H1 (cell line): ENCODE data around the gene IDH2. TPM values are rescaled to one million over a fixed set of nuclear protein-coding genes. Genes with fewer than 3 reads are reported as not detected.

Source experiments
- CTCF ChIA-PET: fragments of 300-600 bp; sonication (Branson Sonifier 250); formaldehyde crosslinking; loops from one replicate; lab custom pipeline; 2021; ENCODE audit not compliant: partially characterized antibody; lab: Charles Lee
- POLR2A ChIA-PET: fragments of 300-600 bp; sonication (Branson Sonifier 250); formaldehyde crosslinking; loops from one replicate; lab custom pipeline; 2021; ENCODE audit warnings: inconsistent platforms; ENCODE audit not compliant: partially characterized antibody; lab: Charles Lee
- DNase-seq, 2 experiments: peaks; one replicate each; pipeline versions ENCODE4 v3.0.0 to v3.0.0-alpha.2; 2010 to 2022; ENCODE audit warnings: low spot score in 2 of 2, low read depth in 1 of 2, mixed read lengths in 1 of 2
- FAIRE-seq: peaks from 2 replicates; lab custom pipeline; 2011; peaks lifted over from hg19 to GRCh38; lab: Jason Lieb, UNC
- H2AFZ ChIP-seq: 2 replicates; pipeline ENCODE4 v1.8.1; 2012; ENCODE audit warnings: low read length, inconsistent platforms
- H2AK5ac ChIP-seq: 2 replicates; pipeline ENCODE4 v1.6.1; 2013; ENCODE audit warnings: low read depth, low read length
- H2BK120ac ChIP-seq: replicated peaks from 2 replicates; pipeline ENCODE3; 2013; ENCODE audit warnings: low read depth, low read length, inconsistent platforms
- H2BK12ac ChIP-seq: 2 replicates; pipeline ENCODE4 v1.6.1; 2013; ENCODE audit warnings: low read depth, low read length
- H2BK15ac ChIP-seq: 2 replicates; pipeline ENCODE4 v1.6.1; 2013; ENCODE audit warnings: low read length
- H2BK20ac ChIP-seq: 2 replicates; pipeline ENCODE4 v1.6.1; 2013; ENCODE audit warnings: low read length
- H2BK5ac ChIP-seq: 2 replicates; pipeline ENCODE4 v1.6.1; 2013; ENCODE audit warnings: low read depth, low read length
- H3K14ac ChIP-seq: 2 replicates; pipeline ENCODE4 v1.6.1; 2013; ENCODE audit warnings: inconsistent platforms; ENCODE audit not compliant: insufficient read length
- H3K18ac ChIP-seq: 2 replicates; pipeline ENCODE4 v1.6.1; 2013; ENCODE audit warnings: low read length; ENCODE audit errors: extremely low read depth
- H3K23ac ChIP-seq: 2 replicates; pipeline ENCODE4 v1.6.1; 2013; ENCODE audit warnings: inconsistent platforms; ENCODE audit not compliant: insufficient read length
- H3K23me2 ChIP-seq: 2 replicates; pipeline ENCODE4 v1.6.1; 2013; ENCODE audit warnings: low read depth, low read length
- H3K27ac ChIP-seq: 2 replicates; pipeline ENCODE4 v1.6.1; 2011; ENCODE audit warnings: low read depth, low read length, inconsistent platforms
- H3K27me3 ChIP-seq, 4 experiments: replicated peaks in 1 of 4; 1 replicate in 1 of 4; 2 replicates in 3 of 4; pipeline versions ENCODE4 v1.6.1 to v1.8.1; 2011 to 2013; ENCODE audit warnings: low read length in 3 of 4, mild to moderate bottlenecking in 3 of 4, inconsistent platforms in 2 of 4, mixed read lengths in 2 of 4, moderate library complexity in 1 of 4; ENCODE audit not compliant: control insufficient read depth in 3 of 4, insufficient read depth in 3 of 4; ENCODE audit errors: extremely low read depth in 1 of 4
- H3K36me3 ChIP-seq, 4 experiments: 2 replicates each; pipeline versions ENCODE4 v1.6.1 to v1.8.1; 2011 to 2013; ENCODE audit warnings: mild to moderate bottlenecking in 4 of 4, low read length in 3 of 4, moderate library complexity in 2 of 4, control low read depth in 1 of 4, inconsistent platforms in 1 of 4; ENCODE audit not compliant: insufficient read depth in 4 of 4, control insufficient read depth in 2 of 4
- H3K4ac ChIP-seq: replicated peaks from 2 replicates; pipeline ENCODE3; 2013; ENCODE audit warnings: low read length, low read depth, mixed read lengths, inconsistent platforms; ENCODE audit not compliant: insufficient read length
- H3K4me1 ChIP-seq, 4 experiments: replicated peaks in 1 of 4; 1 replicate in 1 of 4; 2 replicates in 3 of 4; pipeline versions ENCODE4 v1.6.1 to v1.8.1; 2011 to 2013; ENCODE audit warnings: low read length in 3 of 4, inconsistent platforms in 2 of 4, mixed read lengths in 1 of 4; ENCODE audit not compliant: insufficient read depth in 4 of 4, control insufficient read depth in 3 of 4
- H3K4me2 ChIP-seq, 2 experiments: 2 replicates each; pipeline versions ENCODE4 v1.6.1 to v1.8.1; 2011 to 2013; ENCODE audit warnings: low read depth in 2 of 2, low read length in 2 of 2, control low read depth in 1 of 2, inconsistent platforms in 1 of 2, mild to moderate bottlenecking in 1 of 2; ENCODE audit not compliant: insufficient read depth in 1 of 2
- H3K4me3 ChIP-seq, 4 experiments: fragments of 200-600, 300-600 bp in 1 of 4; sonication (generic), shearing (Covaris generic), sonication (Bioruptor Twin) in 1 of 4; 2 replicates each; pipeline versions ENCODE4 v1.5.1 to v1.8.1; 2011 to 2016; ENCODE audit warnings: low read length in 4 of 4, low read depth in 3 of 4, control low read depth in 2 of 4, inconsistent platforms in 2 of 4, mild to moderate bottlenecking in 2 of 4, mixed read lengths in 1 of 4, moderate library complexity in 1 of 4; ENCODE audit not compliant: insufficient read depth in 2 of 4; ENCODE audit errors: extremely low read depth in 1 of 4
- H3K56ac ChIP-seq: replicated peaks from 2 replicates; pipeline ENCODE3; 2013; ENCODE audit warnings: low read depth, mild to moderate bottlenecking, mixed read lengths, low read length, inconsistent platforms; ENCODE audit not compliant: insufficient read length
- H3K79me1 ChIP-seq: 2 replicates; pipeline ENCODE4 v1.6.1; 2013; ENCODE audit warnings: low read depth, low read length, control low read depth
- H3K79me2 ChIP-seq, 2 experiments: 2 replicates each; pipeline versions ENCODE4 v1.6.1 to v1.8.1; 2012 to 2013; ENCODE audit warnings: low read length in 2 of 2, mild to moderate bottlenecking in 2 of 2, inconsistent platforms in 1 of 2; ENCODE audit not compliant: insufficient read depth in 2 of 2, control insufficient read depth in 1 of 2
- H3K9ac ChIP-seq, 4 experiments: replicated peaks in 1 of 4; 1 replicate in 1 of 4; 2 replicates in 3 of 4; pipeline versions ENCODE4 v1.6.1 to v1.8.1; 2011 to 2013; ENCODE audit warnings: low read depth in 3 of 4, low read length in 3 of 4, control low read depth in 2 of 4, mild to moderate bottlenecking in 2 of 4, moderate library complexity in 2 of 4, inconsistent platforms in 1 of 4; ENCODE audit errors: extremely low read depth in 1 of 4
- H3K9me3 ChIP-seq, 2 experiments: 2 replicates each; pipeline versions ENCODE4 v1.6.1 to v1.8.1; 2012 to 2013; ENCODE audit warnings: mild to moderate bottlenecking in 2 of 2, moderate library complexity in 2 of 2, control low read depth in 1 of 2, inconsistent platforms in 1 of 2, low read depth in 1 of 2, low read length in 1 of 2, mixed read lengths in 1 of 2; ENCODE audit not compliant: insufficient read depth in 2 of 2
- H4K20me1 ChIP-seq, 2 experiments: replicated peaks in 1 of 2; 2 replicates each; pipeline versions ENCODE3 to v1.8.1; 2011 to 2013; ENCODE audit warnings: inconsistent platforms in 2 of 2, low read length in 2 of 2, mild to moderate bottlenecking in 1 of 2; ENCODE audit not compliant: insufficient read depth in 2 of 2, control insufficient read depth in 1 of 2
- H4K5ac ChIP-seq: 2 replicates; pipeline ENCODE4 v1.6.1; 2013; ENCODE audit warnings: low read length, low read depth, mixed read lengths, inconsistent platforms; ENCODE audit not compliant: insufficient read length
- H4K8ac ChIP-seq: 2 replicates; pipeline ENCODE4 v1.8.0; 2013; ENCODE audit warnings: mild to moderate bottlenecking, moderate library complexity, low read length, inconsistent platforms; ENCODE audit not compliant: insufficient read depth; ENCODE audit errors: extremely low read depth
- H4K91ac ChIP-seq: replicated peaks from 2 replicates; pipeline ENCODE3; 2013; ENCODE audit warnings: low read length, mixed read lengths, inconsistent platforms; ENCODE audit not compliant: insufficient read length
- KDM4A ChIP-seq: IDR thresholded peaks from one replicate; pipeline ENCODE4 v1.7.1; 2012; ENCODE audit warnings: low read depth, mild to moderate bottlenecking, moderate library complexity, low read length, inconsistent platforms; ENCODE audit not compliant: severe bottlenecking
- SRF ChIP-seq: IDR thresholded peaks from 2 replicates; pipeline ENCODE4 v1.6.1; 2011; ENCODE audit warnings: mild to moderate bottlenecking, low read depth, low read length, moderate library complexity
- TEAD4 ChIP-seq: IDR thresholded peaks from 2 replicates; pipeline ENCODE4 v1.6.1; 2012; ENCODE audit warnings: low read depth, low read length, inconsistent platforms, mixed read lengths
- WGBS, 2 experiments: shearing (Covaris generic) in 1 of 2; methylation state at CpG; one replicate each; pipeline versions ENCODE4 v1.1.6 to v1.1.7; 2013 to 2015; ENCODE audit warnings: low lambda C conversion rate in 2 of 2, mixed read lengths in 2 of 2, inconsistent platforms in 1 of 2, low coverage in 1 of 2, missing lambda C conversion rate in 1 of 2; ENCODE audit not compliant: insufficient replicate concordance in 2 of 2, insufficient coverage in 1 of 2, insufficient read length in 1 of 2; ENCODE audit errors: extremely low coverage in 1 of 2, missing lambda C conversion rate in 1 of 2; 5-methylcytosine and 5-hydroxymethylcytosine counted together
- polyA plus RNA-seq, 7 experiments: library from polyadenylated mRNA; depleted of rRNA in 3 of 7; stranded (reverse) in 5 of 7; unstranded in 2 of 7; fragments of >200 nt in 5 of 7; fragments of 200-250 nt in 2 of 7; gene quantifications; 1 replicate in 5 of 7; 2 replicates in 1 of 7; 4 replicates in 1 of 7; pipeline versions ENCODE4 v1.2.1 to v1.2.3, GENCODE V29; 2011 to 2013; ENCODE audit warnings: missing spikeins in 2 of 7, mixed read lengths in 2 of 7
- total RNA-seq: library from RNA; stranded (reverse); fragmentation: NEBNext Ultra II Directional; extraction: Animal tissue kit (Norgen Biotek cat#: 25700); gene quantifications from 2 replicates; pipeline ENCODE4 v1.2.1, GENCODE V29; 2021

The IDH2 gene
- total and polyA plus RNA-seq, 2 of the 8 experiments (the other 6 are each of a cell fraction or from before 2014, with no cell fraction given), result 64.2 to 84.6 TPM

GRCh38 chr15:90106522-90107117 lies 4.4 kb upstream of the IDH2 start:
- ChIA-PET POLR2A (no interaction called here), CTCF (interaction anchor here (0.5 to 1.5 kb wide), 10 partner anchors 8 to 346 kb away, joined by 3 to 8 read pairs (median 4); no protein-coding TSS in a partner anchor)
- H3K4me2 ChIP-seq, result no peak overlapping the region
- peak overlapping the region; percentile 65 for H4K91ac ChIP-seq
- no peak for DNase-seq
- no peak overlapping the region; the same call in 1 of the 2 replicates for H3K18ac ChIP-seq
- H4K5ac ChIP-seq, result no peak overlapping the region
- TF ChIP-seq SRF, result 0 out of 2 replicates have a peak, but pooled peaks have one; percentile 26
- TF ChIP-seq KDM4A, result no peak
- 0 out of 2 replicates have a peak, but pooled peaks have one; percentile 23 for TF ChIP-seq TEAD4
- WGBS, 2 experiments, result 80% methylated on average over 7 of the region's 7 CpGs; no CpG with 5 or more reads in 1 of the 2 experiments
- H3K23ac ChIP-seq, result no peak overlapping the region
- peaks cover 0 to 5% (median 1%) of the 10 kb centered on the region in 4 experiments; a peak in 3 of 7 replicates for H3K4me1 ChIP-seq
- no peak overlapping the region for H3K9ac ChIP-seq
- no peaks in the 10 kb centered on the region for H3K79me2 ChIP-seq
- peaks cover 2% of the 10 kb centered on the region for H3K23me2 ChIP-seq
- 0 out of 2 replicates have a peak overlapping the region, but pooled peaks have one; percentile 44 for H2BK5ac ChIP-seq
- FAIRE-seq, result no peak
- 0 out of 2 replicates have a peak overlapping the region, but pooled peaks have one; percentile 39 for H2AK5ac ChIP-seq
- peak overlapping the region; percentile 80; the same call in 1 of the 2 replicates for H2BK12ac ChIP-seq
- H4K8ac ChIP-seq, result no peak overlapping the region
- no peaks in the 10 kb centered on the region for H3K36me3 ChIP-seq
- no peaks in the 10 kb centered on the region for H3K79me1 ChIP-seq
- H3K4me3 ChIP-seq, result no peak overlapping the region
- H3K27ac ChIP-seq, result no peak overlapping the region
- no peak overlapping the region for H2BK120ac ChIP-seq
- H2BK15ac ChIP-seq, result peak overlapping the region; percentile 81; the same call in 1 of the 2 replicates
- H3K4ac ChIP-seq, result no peak overlapping the region
- no peaks in the 10 kb centered on the region for H3K9me3 ChIP-seq
- H2AFZ ChIP-seq, result peak overlapping the region; percentile 84
- no peak overlapping the region for H3K56ac ChIP-seq
- no peak overlapping the region for H2BK20ac ChIP-seq
- H3K27me3 ChIP-seq, result peaks cover 0 to 21% (median 13%) of the 10 kb centered on the region in 4 experiments; a peak in 6 of 7 replicates
- H3K14ac ChIP-seq, result no peak overlapping the region
- H4K20me1 ChIP-seq, result no peaks in the 10 kb centered on the region
